Astrocyte (in vitro differentiated cells and primary cell): Measurements from ENCODE around the gene C3. TPM values are rescaled to one million over a fixed set of nuclear protein-coding genes. Genes with fewer than 3 reads are reported as not detected.

Experiments used
- DNase-seq: peaks from one replicate; pipeline ENCODE4 v3.0.0-alpha.2; 2010; ENCODE audit warnings: low read depth
- FAIRE-seq: peaks from 2 replicates; lab custom pipeline; 2011; peaks lifted over from hg19 to GRCh38; lab: Jason Lieb, UNC
- H2AFZ ChIP-seq: 2 replicates; pipeline ENCODE4 v1.6.0; 2012; ENCODE audit warnings: low read depth, low read length, inconsistent platforms
- H3K27ac ChIP-seq: 2 replicates; pipeline ENCODE4 v1.5.1; 2011; ENCODE audit warnings: low read depth, low read length, inconsistent platforms
- H3K27me3 ChIP-seq: 2 replicates; pipeline ENCODE4 v1.6.0; 2011; ENCODE audit warnings: low read length, inconsistent platforms; ENCODE audit not compliant: insufficient read depth
- H3K36me3 ChIP-seq: 2 replicates; pipeline ENCODE4 v1.5.1; 2011; ENCODE audit warnings: low read length, inconsistent platforms; ENCODE audit not compliant: insufficient read depth
- H3K4me1 ChIP-seq: 2 replicates; pipeline ENCODE4 v1.5.1; 2011; ENCODE audit warnings: low read length, inconsistent platforms; ENCODE audit not compliant: insufficient read depth
- H3K4me2 ChIP-seq: 2 replicates; pipeline ENCODE4 v1.6.0; 2012; ENCODE audit warnings: low read length, inconsistent platforms
- H3K4me3 ChIP-seq: 2 replicates; pipeline ENCODE4 v1.5.1; 2011; ENCODE audit warnings: low read depth, mild to moderate bottlenecking, low read length, inconsistent platforms; ENCODE audit not compliant: insufficient read depth
- H3K79me2 ChIP-seq: 2 replicates; pipeline ENCODE4 v1.6.0; 2012; ENCODE audit warnings: mild to moderate bottlenecking, low read length, inconsistent platforms; ENCODE audit not compliant: insufficient read depth
- H3K9ac ChIP-seq: 2 replicates; pipeline ENCODE4 v1.6.0; 2012; ENCODE audit warnings: mild to moderate bottlenecking, low read length, inconsistent platforms
- H3K9me3 ChIP-seq: 2 replicates; pipeline ENCODE4 v1.5.1; 2012; ENCODE audit warnings: low read depth, mild to moderate bottlenecking, low read length, inconsistent platforms; ENCODE audit not compliant: insufficient read depth
- H4K20me1 ChIP-seq: 2 replicates; pipeline ENCODE4 v1.6.0; 2012; ENCODE audit warnings: low read length, inconsistent platforms; ENCODE audit not compliant: insufficient read depth
- H3K27ac Mint-ChIP-seq: one replicate; pipeline ENCODE4 v1.8.0; 2021; ENCODE audit warnings: mild to moderate bottlenecking, mixed read lengths; ENCODE audit not compliant: unreplicated experiment
- H3K27me3 Mint-ChIP-seq: one replicate; pipeline ENCODE4 v1.8.0; 2021; ENCODE audit warnings: low read depth, mixed read lengths; ENCODE audit not compliant: unreplicated experiment
- H3K36me3 Mint-ChIP-seq: one replicate; pipeline ENCODE4 v1.8.0; 2021; ENCODE audit warnings: low read depth, mixed read lengths; ENCODE audit not compliant: unreplicated experiment
- H3K4me1 Mint-ChIP-seq: one replicate; pipeline ENCODE4 v1.8.0; 2021; ENCODE audit warnings: low read depth, mixed read lengths; ENCODE audit not compliant: unreplicated experiment
- H3K4me3 Mint-ChIP-seq: one replicate; pipeline ENCODE4 v1.8.0; 2021; ENCODE audit warnings: mild to moderate bottlenecking, moderate library complexity, mixed read lengths; ENCODE audit not compliant: unreplicated experiment
- H3K9me3 Mint-ChIP-seq: one replicate; pipeline ENCODE4 v1.8.0; 2021; ENCODE audit warnings: mild to moderate bottlenecking, mixed read lengths; ENCODE audit not compliant: unreplicated experiment
- EZH2 ChIP-seq: IDR thresholded peaks from 2 replicates; pipeline ENCODE4 v1.6.1; 2012; ENCODE audit warnings: mild to moderate bottlenecking, low read length, inconsistent platforms; ENCODE audit not compliant: insufficient read depth
- total RNA-seq: library from RNA; stranded (reverse); gene quantifications from 2 replicates; pipeline ENCODE4 v1.2.1, GENCODE V29; 2021
- TF ChIP-seq, protein P1 (sequence below): IDR thresholded peaks from 2 replicates; pipeline ENCODE4 v1.5.1; 2011; ENCODE audit warnings: low read depth, mild to moderate bottlenecking, inconsistent platforms, low read length, moderate library complexity; ENCODE audit not compliant: insufficient read depth

The C3 gene
- total RNA-seq, 1 donor from 2014 or later = 2.4 TPM

DNA sequence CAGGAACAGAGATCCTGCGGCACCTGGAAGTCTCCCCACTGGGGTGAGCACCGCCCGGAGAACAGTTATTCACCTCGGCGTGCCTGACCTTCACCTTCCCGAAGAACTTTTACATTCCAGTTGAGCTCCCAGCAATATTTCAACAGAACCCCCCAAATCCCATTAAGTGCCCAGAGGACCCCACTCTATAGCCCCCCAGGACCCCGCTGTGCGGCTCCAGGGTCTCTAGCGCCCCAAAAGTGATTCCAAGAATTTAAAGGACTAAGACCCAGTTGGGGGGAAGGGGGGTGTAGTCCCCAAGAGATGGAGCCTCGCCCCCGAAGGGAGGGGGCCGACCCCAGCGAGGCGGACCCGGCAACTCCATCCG is 16.4 kb upstream of the C3 start:
- Mint-ChIP-seq H3K27me3 (no peaks in the 10 kb centered on the region), H3K36me3 (peaks cover 4% of the 10 kb centered on the region), H3K9me3 (peaks cover 3% of the 10 kb centered on the region), H3K4me1 (peaks cover 16% of the 10 kb centered on the region), H3K4me3 (peak overlapping the region; percentile 99), H3K27ac (peak overlapping the region; percentile 93)
- Histone ChIP-seq H3K4me2 (peak overlapping the region; percentile 95), H3K9ac (peak overlapping the region; percentile 89), H3K9me3 (no peaks in the 10 kb centered on the region), H3K36me3 (no peaks in the 10 kb centered on the region), H2AFZ (peak overlapping the region; percentile 80), H3K27ac (peak overlapping the region; percentile 93), H3K4me1 (peaks cover 25% of the 10 kb centered on the region), H3K79me2 (peaks cover 29% of the 10 kb centered on the region), H3K27me3 (no peaks in the 10 kb centered on the region), H3K4me3 (peak overlapping the region; percentile 79), H4K20me1 (no peaks in the 10 kb centered on the region)
- DNase-seq = no peak
- FAIRE-seq = no peak
- TF ChIP-seq, protein P1, sequence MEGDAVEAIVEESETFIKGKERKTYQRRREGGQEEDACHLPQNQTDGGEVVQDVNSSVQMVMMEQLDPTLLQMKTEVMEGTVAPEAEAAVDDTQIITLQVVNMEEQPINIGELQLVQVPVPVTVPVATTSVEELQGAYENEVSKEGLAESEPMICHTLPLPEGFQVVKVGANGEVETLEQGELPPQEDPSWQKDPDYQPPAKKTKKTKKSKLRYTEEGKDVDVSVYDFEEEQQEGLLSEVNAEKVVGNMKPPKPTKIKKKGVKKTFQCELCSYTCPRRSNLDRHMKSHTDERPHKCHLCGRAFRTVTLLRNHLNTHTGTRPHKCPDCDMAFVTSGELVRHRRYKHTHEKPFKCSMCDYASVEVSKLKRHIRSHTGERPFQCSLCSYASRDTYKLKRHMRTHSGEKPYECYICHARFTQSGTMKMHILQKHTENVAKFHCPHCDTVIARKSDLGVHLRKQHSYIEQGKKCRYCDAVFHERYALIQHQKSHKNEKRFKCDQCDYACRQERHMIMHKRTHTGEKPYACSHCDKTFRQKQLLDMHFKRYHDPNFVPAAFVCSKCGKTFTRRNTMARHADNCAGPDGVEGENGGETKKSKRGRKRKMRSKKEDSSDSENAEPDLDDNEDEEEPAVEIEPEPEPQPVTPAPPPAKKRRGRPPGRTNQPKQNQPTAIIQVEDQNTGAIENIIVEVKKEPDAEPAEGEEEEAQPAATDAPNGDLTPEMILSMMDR = no peak
- no peak for TF ChIP-seq EZH2

GRCh38 chr19:6736169-6736916 is 15.9 kb upstream of the C3 start:
- Mint-ChIP-seq H3K4me1 (peaks cover 16% of the 10 kb centered on the region), H3K9me3 (peaks cover 3% of the 10 kb centered on the region), H3K27me3 (no peaks in the 10 kb centered on the region), H3K36me3 (peaks cover 4% of the 10 kb centered on the region), H3K4me3 (peak overlapping the region; percentile 99), H3K27ac (peak overlapping the region; percentile 93)
- Histone ChIP-seq H3K27ac (peak overlapping the region; percentile 93), H3K27me3 (no peaks in the 10 kb centered on the region), H3K36me3 (no peaks in the 10 kb centered on the region), H3K4me3 (peak overlapping the region; percentile 79), H3K9ac (peak overlapping the region; percentile 89), H3K9me3 (no peaks in the 10 kb centered on the region), H3K4me1 (peaks cover 25% of the 10 kb centered on the region), H3K79me2 (peaks cover 25% of the 10 kb centered on the region), H4K20me1 (no peaks in the 10 kb centered on the region), H3K4me2 (peak overlapping the region; percentile 95), H2AFZ (peak overlapping the region; percentile 55)
- DNase-seq = peak; percentile 79
- FAIRE-seq = no peak
- TF ChIP-seq EZH2 = no peak
- TF ChIP-seq, protein P1 = peak; percentile 50
